BJ (cell line): ENCODE measurements around the gene MXD3. TPM values are rescaled to one million over a fixed set of nuclear protein-coding genes. Genes with fewer than 3 reads are reported as not detected.

ENCODE experiments used
- CTCF ChIA-PET: fragments of 350-600 bp; formaldehyde crosslinking; extraction: SDS; loops from one replicate; lab custom pipeline; 2021; ENCODE audit warnings: antibody characterized with exemption, inconsistent platforms; lab: Yijun Ruan, JAX
- POLR2A ChIA-PET: fragments of 300-600 bp; sonication (Branson Sonifier 250); formaldehyde crosslinking; extraction: SDS; loops from one replicate; lab custom pipeline; 2021; ENCODE audit warnings: antibody characterized with exemption; lab: Charles Lee
- DNase-seq: peaks from one replicate; pipeline ENCODE4 v3.0.0-alpha.2; 2011; ENCODE audit warnings: low read depth
- H3K27me3 ChIP-seq: 2 replicates; pipeline ENCODE4 v1.6.0; 2011; ENCODE audit warnings: low read length; ENCODE audit not compliant: control insufficient read depth, insufficient read depth
- H3K36me3 ChIP-seq: 2 replicates; pipeline ENCODE4 v1.5.1; 2011; ENCODE audit warnings: low read length; ENCODE audit not compliant: control insufficient read depth, insufficient read depth
- H3K4me3 ChIP-seq: 2 replicates; pipeline ENCODE4 v1.5.1; 2011; ENCODE audit warnings: low read depth, mild to moderate bottlenecking, control low read depth, low read length
- polyA plus RNA-seq: library from polyadenylated mRNA; depleted of rRNA; stranded (reverse); fragments of >200 nt; gene quantifications from 2 replicates; pipeline ENCODE4 v1.2.3, GENCODE V29; 2011
- TF ChIP-seq, protein P1 (sequence below): IDR thresholded peaks from 2 replicates; pipeline ENCODE4 v1.5.1; 2011; ENCODE audit warnings: low read depth, mild to moderate bottlenecking, control low read depth, inconsistent platforms, low read length, moderate library complexity; ENCODE audit not compliant: insufficient read depth

The MXD3 gene
- polyA plus RNA-seq, 1 experiment: 18.1 TPM

DNA sequence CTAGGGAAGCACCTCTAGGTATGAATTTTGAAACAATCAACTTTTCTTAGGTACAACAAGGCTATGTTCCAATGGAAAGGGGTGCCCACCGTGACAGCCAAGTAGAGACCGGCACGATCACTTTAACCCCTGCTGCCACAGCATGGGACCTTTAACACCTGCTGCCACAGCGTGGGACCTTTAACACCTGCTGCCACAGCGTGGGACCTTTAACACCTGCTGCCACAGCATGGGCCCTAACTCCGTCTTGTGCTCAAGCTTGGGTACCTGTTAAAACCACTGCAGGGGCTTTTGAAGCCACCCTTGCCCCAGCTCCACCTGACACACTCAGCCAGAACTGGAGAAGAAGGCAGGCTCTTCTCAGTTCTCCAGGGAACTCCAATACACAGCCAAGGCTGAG, 18.2 kb upstream of the MXD3 start:
- TF ChIP-seq, protein P1, sequence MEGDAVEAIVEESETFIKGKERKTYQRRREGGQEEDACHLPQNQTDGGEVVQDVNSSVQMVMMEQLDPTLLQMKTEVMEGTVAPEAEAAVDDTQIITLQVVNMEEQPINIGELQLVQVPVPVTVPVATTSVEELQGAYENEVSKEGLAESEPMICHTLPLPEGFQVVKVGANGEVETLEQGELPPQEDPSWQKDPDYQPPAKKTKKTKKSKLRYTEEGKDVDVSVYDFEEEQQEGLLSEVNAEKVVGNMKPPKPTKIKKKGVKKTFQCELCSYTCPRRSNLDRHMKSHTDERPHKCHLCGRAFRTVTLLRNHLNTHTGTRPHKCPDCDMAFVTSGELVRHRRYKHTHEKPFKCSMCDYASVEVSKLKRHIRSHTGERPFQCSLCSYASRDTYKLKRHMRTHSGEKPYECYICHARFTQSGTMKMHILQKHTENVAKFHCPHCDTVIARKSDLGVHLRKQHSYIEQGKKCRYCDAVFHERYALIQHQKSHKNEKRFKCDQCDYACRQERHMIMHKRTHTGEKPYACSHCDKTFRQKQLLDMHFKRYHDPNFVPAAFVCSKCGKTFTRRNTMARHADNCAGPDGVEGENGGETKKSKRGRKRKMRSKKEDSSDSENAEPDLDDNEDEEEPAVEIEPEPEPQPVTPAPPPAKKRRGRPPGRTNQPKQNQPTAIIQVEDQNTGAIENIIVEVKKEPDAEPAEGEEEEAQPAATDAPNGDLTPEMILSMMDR: no peak
- CTCF ChIA-PET: interaction anchor here (1.2 to 8.3 kb wide), 3 partner anchors 12 to 72 kb away, joined by 3 to 36 read pairs (median 3); no protein-coding TSS in a partner anchor
- peaks cover 24% of the 10 kb centered on the region for H3K36me3 ChIP-seq
- POLR2A ChIA-PET: no interaction called here
- no peak for DNase-seq
- H3K27me3 ChIP-seq: no peaks in the 10 kb centered on the region
- H3K4me3 ChIP-seq: no peak overlapping the region

DNA sequence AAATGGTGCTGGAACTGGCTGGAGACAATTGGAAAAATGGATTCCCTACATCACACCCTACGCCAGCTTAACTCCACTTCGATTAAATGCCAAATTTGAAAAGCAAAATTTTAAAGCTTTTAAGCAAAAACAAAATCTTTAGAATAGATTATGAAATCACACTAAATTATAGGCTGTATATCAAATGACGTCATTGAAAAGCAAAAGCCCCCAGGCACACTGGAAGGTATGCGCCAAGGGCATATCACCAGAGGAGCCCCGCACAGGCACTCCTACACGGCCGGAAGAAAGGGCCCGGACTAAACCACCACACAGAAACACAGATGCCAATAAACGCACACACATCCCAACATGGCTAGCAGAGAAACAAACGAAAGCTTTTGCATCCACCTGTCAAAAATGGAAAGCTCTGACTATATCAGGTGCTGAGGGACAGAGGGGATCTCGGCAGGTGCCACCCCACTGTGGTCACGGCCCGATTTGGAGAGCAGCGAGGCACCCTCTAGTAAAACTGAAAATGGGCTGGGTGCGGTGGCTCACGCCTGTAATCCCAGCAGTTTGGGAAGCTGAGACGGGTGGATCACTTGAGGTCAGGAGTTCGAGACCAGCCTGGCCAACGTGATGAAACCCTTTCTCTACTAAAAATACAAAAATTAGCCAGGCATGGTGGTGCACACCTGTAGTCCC, 17.0 kb upstream of the MXD3 start:
- CTCF ChIA-PET: interaction anchor here (1.3 to 4.3 kb wide), 5 partner anchors 11 to 215 kb away, joined by 4 to 22 read pairs (median 9); no protein-coding TSS in a partner anchor
- H3K27me3 ChIP-seq: no peaks in the 10 kb centered on the region
- no peak overlapping the region for H3K4me3 ChIP-seq
- peaks cover 15% of the 10 kb centered on the region for H3K36me3 ChIP-seq
- TF ChIP-seq, protein P1: no peak
- POLR2A ChIA-PET: no interaction called here
- no peak for DNase-seq

DNA sequence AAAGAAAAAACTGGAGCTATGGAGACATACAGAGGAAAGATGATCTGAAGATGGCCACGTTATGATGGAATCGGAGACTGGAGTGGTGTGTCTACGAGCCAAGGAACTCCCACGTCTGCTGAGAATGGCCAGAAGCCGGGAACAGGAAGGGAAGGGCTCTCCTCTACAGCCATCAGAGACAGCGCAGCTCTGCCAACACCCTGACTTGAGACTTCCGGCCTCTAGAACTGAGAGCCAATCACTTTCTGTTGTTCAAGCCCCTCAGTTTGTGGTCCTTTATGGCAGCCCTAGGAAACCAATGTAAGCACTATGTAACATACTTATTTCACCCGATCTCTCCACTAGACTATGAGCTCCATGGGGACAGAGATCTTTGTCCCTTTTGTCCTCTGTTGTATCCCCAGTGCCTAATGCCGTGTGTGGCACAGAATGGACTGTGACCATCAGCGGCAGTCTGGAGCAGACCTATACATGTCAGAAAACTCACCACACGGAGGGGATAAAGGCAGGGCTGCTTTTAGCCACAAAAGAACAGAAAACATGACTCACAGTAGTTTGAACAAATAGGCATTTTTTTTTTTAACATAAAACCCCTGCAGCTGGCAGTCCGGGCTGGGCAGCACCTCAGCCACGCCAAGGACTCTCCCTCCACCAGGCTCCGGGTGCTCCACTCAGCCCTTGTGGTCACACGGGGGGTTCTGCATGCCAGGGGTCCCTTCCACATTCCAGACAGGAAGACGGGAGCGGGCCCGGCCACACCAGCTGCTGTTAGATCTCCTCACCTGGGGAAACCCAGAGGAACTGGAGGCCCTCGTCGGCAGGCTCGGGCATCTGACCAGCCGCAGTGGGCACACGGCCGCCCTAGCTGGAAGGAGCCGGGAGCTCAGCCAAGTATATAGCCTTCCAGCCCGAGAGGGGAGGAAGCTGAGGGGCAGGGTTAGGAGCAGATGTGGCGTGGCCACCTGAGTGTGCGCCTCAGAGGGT, 16.1 kb upstream of the MXD3 start:
- POLR2A ChIA-PET: no interaction called here
- no peak for DNase-seq
- Histone ChIP-seq H3K36me3 (peaks cover 10% of the 10 kb centered on the region), H3K27me3 (no peaks in the 10 kb centered on the region), H3K4me3 (no peak overlapping the region)
- CTCF ChIA-PET: interaction anchor here (1.3 to 4.3 kb wide), 5 partner anchors 11 to 214 kb away, joined by 4 to 22 read pairs (median 9); no protein-coding TSS in a partner anchor
- TF ChIP-seq, protein P1: no peak

DNA sequence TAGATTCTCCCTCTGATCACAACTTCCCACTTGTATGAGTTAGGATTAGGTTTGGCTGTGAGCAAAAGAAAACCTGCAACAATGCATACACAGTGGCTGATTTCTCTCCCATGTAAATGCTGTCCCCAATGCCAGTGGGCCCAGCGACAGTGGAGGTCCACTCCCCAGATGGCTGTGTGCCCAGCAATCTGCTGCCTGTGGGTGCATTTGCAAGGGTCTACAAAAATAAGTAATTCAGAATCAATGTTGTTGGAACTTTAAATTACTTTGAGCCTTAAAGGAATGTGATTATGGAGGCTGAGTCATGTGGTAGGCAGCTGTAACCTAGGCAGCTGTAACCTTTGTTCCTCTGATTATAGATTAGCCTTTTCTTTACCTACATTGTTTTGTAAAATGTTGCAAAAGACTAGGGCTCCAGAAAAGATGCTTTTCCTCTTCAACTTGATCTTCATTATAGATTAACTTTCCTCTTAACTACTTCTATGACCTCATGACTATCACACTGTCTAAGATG, 14.2 kb upstream of the MXD3 start:
- TF ChIP-seq, protein P1: no peak
- Histone ChIP-seq H3K36me3 (peaks cover 2% of the 10 kb centered on the region), H3K27me3 (no peaks in the 10 kb centered on the region), H3K4me3 (no peak overlapping the region)
- ChIA-PET POLR2A (no interaction called here), CTCF (interaction anchor here (0.6 to 4.3 kb wide), 2 partner anchors 108 to 129 kb away, joined by 4 to 11 read pairs; no protein-coding TSS in a partner anchor)
- DNase-seq: no peak
